ENCODE data around the gene GIGYF1. TPM values are rescaled to one million over a fixed set of nuclear protein-coding genes. Genes with fewer than 3 reads are reported as not detected.

GIGYF1 gene
- total and polyA plus RNA-seq, 2 of the 4 experiments (the other 2 are of a cell fraction): 3.0 to 10.7 TPM

DNA sequence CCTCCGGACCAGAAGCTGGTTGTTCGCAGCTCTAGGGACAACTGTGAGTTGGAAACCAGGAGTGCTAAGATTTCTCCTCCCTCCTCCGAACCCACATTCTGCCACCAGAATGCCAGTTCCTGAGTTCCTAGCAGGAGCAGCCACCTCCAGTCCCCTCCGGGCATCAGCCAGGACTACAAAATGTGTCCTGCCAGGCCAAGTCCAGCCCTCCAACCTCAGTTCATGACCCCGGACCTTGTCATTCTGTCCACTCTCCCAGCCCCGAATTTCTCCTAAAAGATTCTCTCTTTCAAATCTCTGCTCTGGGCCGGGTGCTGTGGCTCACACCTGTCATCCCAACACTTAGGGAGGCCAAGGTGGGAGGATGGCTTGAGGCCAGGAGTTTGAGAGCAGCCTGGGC is 41.7 kb upstream of the GIGYF1 start:
- Histone ChIP-seq H4K5ac (ENCODE audit: low read depth, low read length) (no peak overlapping the region), H3K4ac (ENCODE audit: low read depth, low read length) (no peak overlapping the region), H4K91ac (ENCODE audit: insufficient read depth, low read depth, low read length) (no peak overlapping the region), H3K27ac (ENCODE audit: insufficient read depth, low read length) (no peak overlapping the region), H2BK5ac (ENCODE audit: low read depth, low read length, poor library complexity, severe bottlenecking) (no peak overlapping the region), H2BK15ac (ENCODE audit: low read depth, low read length) (no peak overlapping the region), H3K9me3 (ENCODE audit: control insufficient read depth, insufficient read depth, low read length) (no peaks in the 10 kb centered on the region), H3K27me3 (ENCODE audit: control insufficient read depth, insufficient read depth, low read length) (peaks cover 39% of the 10 kb centered on the region), H2AK9ac (replicated peaks; ENCODE audit: low read depth, low read length, poor library complexity) (no peak overlapping the region), H2AK5ac (ENCODE audit: low read depth, low read length) (no peak overlapping the region), H3K4me2 (ENCODE audit: low read depth, low read length) (no peak overlapping the region), H3K23ac (ENCODE audit: low read depth, low read length) (no peak overlapping the region), H2BK120ac (ENCODE audit: low read depth, low read length) (no peak overlapping the region), H4K8ac (ENCODE audit: low read depth in 2 of 2, low read length in 2 of 2) (no peak overlapping the region), H3K14ac (replicated peaks; ENCODE audit: low read depth, low read length) (no peak overlapping the region), H2AFZ (replicated peaks; ENCODE audit: low read length, poor library complexity) (no peak overlapping the region), H4K20me1 (ENCODE audit: insufficient read depth, low read length) (no peaks in the 10 kb centered on the region), H3K9me1 (ENCODE audit: insufficient read depth, low read length) (no peaks in the 10 kb centered on the region), H3K18ac (ENCODE audit: low read depth, low read length) (no peak overlapping the region), H2BK20ac (ENCODE audit: low read depth, low read length) (no peak overlapping the region), H3K9ac (ENCODE audit: low read depth, low read length) (no peak overlapping the region), H3K4me3 (ENCODE audit: insufficient read depth, low read depth, low read length) (no peak overlapping the region), H3K56ac (ENCODE audit: extremely low read depth, insufficient read depth, low read length) (no peak overlapping the region), H3K79me1 (ENCODE audit: low read depth in 1 of 2, low read length in 2 of 2) (no peaks in the 10 kb centered on the region), H3K4me1 (ENCODE audit: control insufficient read depth, insufficient read depth, low read length) (no peaks in the 10 kb centered on the region), H3K36me3 (ENCODE audit: control insufficient read depth, insufficient read depth, low read length) (no peaks in the 10 kb centered on the region)
- no peak for ATAC-seq (ENCODE audit: low read depth)
- BruUV-seq (replicated peaks): no TSS peak
- dilution Hi-C loops (cut with HindIII; ENCODE audit: low sequenced_read_pairs, unreplicated experiment): no loop called here
- intact Hi-C loops (cut with micrococcal nuclease): no loop called here
- ChIA-PET CTCF (interaction anchor here (0.6 to 1.0 kb wide), 2 partner anchors 30 to 491 kb away, joined by 3 read pairs; partner anchors contain the start of gene POP7), POLR2A (ENCODE audit: unreplicated experiment) (no interaction called here)
- TF ChIP-seq NFE2L2 (IDR thresholded peaks at IDR 0.05; ENCODE audit: low read depth, low read length) (no peak), RCOR1 (IDR thresholded peaks at IDR 0.05; ENCODE audit: insufficient replicate concordance, low read length) (no peak), MAZ (IDR thresholded peaks at IDR 0.05; ENCODE audit: borderline replicate concordance, low read depth, low read length) (no peak), CEBPB (IDR thresholded peaks at IDR 0.05; ENCODE audit: low read depth, low read length) (no peak), SMC3 (IDR thresholded peaks at IDR 0.05; ENCODE audit: low read depth, low read length) (no peak), RFX5 (IDR thresholded peaks at IDR 0.05; ENCODE audit: low read depth, low read length) (no peak), MAFK (IDR thresholded peaks at IDR 0.05; ENCODE audit: low read depth, low read length) (no peak), POLR2A (IDR thresholded peaks at IDR 0.05; ENCODE audit: low read depth, low read length) (no peak)
- TF ChIP-seq, protein P1, sequence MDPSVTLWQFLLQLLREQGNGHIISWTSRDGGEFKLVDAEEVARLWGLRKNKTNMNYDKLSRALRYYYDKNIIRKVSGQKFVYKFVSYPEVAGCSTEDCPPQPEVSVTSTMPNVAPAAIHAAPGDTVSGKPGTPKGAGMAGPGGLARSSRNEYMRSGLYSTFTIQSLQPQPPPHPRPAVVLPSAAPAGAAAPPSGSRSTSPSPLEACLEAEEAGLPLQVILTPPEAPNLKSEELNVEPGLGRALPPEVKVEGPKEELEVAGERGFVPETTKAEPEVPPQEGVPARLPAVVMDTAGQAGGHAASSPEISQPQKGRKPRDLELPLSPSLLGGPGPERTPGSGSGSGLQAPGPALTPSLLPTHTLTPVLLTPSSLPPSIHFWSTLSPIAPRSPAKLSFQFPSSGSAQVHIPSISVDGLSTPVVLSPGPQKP (IDR thresholded peaks at IDR 0.05; ENCODE audit: borderline replicate concordance, low read depth, low read length): no peak
- 71% methylated on average over 5 of the region's 7 CpGs; no CpG with 5 or more reads in 1 of the 2 experiments for WGBS, 2 experiments (ENCODE audit: extremely low coverage in 2 of 2, insufficient read length in 1 of 2)
- in situ Hi-C loops (cut with MboI; ENCODE audit: low sequenced_read_pairs): no loop called here
- no peak for DNase-seq

Measured in IMR-90 (cell line).